IPS-NIHi11 (cell line): ENCODE results near the gene MTA3.
A peak's percentile ranks its signal among the peaks of the same experiment; 100 is the strongest.
"Not testable (repeated sequence)": the region's sequence is repeated elsewhere in the genome, so short reads cannot be mapped to it uniquely, and the experiment has no call there.

Experiments used
- DNase-seq: peaks from one replicate; pipeline ENCODE4 v3.0.0; 2012; ENCODE audit warnings: mixed read lengths, low spot score

The MTA3 gene

GRCh38 chr2:42568401-42569115, at the start of gene MTA3:
MTA3 (plus strand) TSS chr2:42568632; CDS start chr2:42568746, 114 bp downstream.
- DNase-seq = peak; percentile 89

- no peak for DNase-seq
These were observed 48.8 kb upstream of the MTA3 start for GRCh38 chr2:42519624-42520023.

DNA sequence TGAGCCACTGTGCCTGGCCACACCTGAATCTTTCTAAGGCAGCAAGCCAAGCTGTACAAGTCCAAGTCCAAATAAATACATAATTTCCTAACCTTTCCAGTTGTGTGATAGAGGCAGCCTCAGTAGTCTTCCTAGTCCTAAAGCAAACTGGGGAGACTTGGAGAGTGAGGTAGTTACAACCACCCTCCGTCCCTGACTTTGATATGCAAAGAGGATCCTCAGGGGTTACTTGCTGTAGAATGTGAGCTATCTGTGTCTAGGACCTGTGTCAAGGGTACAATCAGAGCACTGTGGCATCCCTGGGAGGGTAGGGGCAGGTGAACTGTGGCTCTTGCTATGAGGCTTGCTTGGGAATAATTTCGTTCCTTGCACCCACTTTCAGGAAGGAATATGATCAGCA, 46.4 kb upstream of the MTA3 start:
- DNase-seq = no peak

- peak; percentile 29 for DNase-seq
These were observed 45.1 kb upstream of the MTA3 start for GRCh38 chr2:42523341-42523740.

DNA sequence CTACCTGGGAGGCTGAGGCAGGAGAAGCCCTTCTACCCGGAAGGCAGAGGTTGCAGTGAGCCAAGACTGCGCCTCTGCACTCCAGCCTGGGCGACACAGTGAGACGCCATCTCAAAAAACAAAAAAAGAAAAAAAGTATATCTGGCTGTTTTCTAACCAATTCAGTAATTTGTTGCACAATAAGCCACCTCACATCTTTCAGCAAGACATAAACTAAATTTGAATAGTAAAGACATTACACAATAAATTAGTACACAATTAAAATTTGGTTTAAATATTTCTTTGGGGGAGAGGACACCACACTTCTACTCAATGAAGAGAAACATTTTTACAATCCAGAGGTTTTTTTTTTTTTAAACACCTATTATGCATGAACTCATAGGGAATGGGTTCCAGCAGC, 36.0 kb upstream of the MTA3 start:
- DNase-seq = no peak

DNA sequence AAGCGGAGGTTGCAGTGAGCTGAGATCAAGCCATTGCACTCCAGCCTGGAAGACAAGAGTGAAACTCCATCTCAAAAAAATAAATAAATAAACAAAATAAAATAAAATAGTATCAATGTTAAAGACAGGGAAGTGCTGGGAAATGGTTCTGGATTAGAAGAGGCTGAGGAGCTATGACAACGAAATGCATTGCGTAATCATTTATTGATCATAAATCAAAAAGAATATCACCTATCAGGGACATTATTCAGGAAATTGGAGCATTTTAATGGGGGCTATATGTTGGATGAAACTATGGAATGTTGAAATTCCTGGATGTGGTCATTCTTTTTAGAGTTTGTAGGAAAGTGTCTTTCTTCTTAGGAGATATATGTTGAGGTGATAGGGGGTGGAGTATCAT, 30.9 kb upstream of the MTA3 start:
- DNase-seq = no peak

- DNase-seq = no peak
These were observed 25.6 kb upstream of the MTA3 start for GRCh38 chr2:42542871-42543270.

GRCh38 chr2:42545023-42545721, 23.3 kb upstream of the MTA3 start:
- no peak for DNase-seq

DNA sequence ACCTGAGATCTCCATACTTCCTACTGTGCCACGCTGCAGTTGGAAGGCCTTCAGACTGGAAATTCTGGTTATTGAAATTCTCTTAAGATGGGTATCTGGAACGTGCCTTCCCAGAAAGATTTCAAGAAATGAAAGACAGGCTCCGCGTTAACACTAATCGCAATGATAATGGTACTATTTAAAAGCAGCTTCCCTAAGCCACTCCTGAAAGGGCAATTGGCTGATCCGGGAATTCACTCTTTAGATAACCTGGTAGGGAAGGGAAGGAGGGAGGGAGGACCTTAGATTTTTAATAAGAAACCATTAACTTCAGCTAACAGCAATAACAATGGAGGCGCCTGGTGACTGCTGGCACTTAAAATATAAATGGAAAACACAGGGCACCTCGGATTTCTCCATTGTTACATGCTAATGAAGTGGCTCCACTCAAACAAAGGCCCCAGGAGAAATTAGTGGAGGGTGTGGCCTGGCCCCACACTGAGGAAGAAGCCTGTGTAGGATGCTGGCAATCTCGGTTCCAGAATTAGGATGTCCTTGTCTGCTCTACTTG, 22.5 kb upstream of the MTA3 start:
- DNase-seq = peak; percentile 69

GRCh38 chr2:42547014-42547413, 21.4 kb upstream of the MTA3 start:
- DNase-seq = no peak

- DNase-seq = no peak
These were observed 20.8 kb upstream of the MTA3 start for GRCh38 chr2:42547446-42548295.

- DNase-seq = no peak
These were observed 17.6 kb upstream of the MTA3 start for GRCh38 chr2:42550870-42551269.

DNA sequence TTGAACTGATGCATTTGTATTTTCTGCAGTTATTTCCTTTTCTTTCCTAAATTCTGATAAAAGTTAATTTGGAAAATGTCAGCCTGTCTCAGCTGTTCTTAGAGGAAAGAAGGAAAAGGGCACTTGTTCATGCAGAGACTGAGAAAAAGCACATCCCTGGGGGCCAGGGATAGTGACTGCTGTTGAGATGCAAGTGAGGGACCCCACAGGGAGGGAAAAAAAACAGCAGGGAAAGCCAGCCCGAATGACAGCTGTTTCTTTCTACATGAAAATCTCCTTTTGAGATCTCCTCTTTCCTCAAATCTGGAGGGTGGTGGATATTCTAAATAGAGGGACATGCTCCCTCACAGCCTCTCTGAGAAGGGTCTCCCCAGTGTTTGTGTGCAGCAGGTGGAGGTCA, 14.0 kb upstream of the MTA3 start:
- peak; percentile 31 for DNase-seq

- DNase-seq = no peak
These were observed 12.0 kb upstream of the MTA3 start for GRCh38 chr2:42556315-42556890.

DNA sequence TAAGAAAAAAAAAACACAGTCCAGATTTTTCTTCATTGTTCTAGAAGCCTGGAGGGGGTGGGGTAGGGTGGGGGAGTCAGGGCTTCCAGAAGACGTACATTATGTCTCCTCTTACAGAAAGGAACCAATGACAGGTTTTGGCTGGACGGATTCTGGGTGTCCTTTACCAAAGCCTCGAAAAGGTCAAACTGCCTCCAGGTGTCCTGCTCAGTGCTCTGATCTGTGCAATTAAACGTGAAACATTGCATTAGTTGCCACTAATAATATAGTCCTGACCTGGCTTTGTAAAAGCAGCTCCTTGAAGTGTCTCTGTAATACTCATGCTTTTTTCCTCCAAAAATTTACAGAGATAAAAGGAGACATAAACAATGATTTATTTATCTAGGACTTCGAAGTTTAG, 11.1 kb upstream of the MTA3 start:
- no peak for DNase-seq

DNA sequence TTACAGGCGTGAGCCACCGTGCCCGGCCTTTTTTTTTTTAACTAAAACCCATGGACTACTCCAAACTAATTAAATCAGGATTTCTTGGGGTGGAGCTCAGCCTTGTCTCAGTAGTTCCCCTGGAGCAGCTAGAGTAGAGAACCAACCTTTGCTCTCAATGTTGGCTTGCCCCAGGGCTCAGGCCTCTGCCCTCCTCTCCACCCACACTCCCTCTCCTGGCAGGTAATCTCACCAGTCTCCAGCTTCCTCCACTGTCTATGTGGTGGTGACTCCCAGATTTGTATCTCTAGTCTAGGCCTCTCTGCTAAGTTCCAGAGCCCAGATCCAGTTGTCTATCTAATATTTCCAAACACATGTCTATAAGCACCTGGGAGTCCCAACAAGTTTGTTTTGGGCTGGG, 9.6 kb upstream of the MTA3 start:
- DNase-seq = no peak

- not testable (repeated sequence) for DNase-seq
These were observed 8.3 kb upstream of the MTA3 start for GRCh38 chr2:42560133-42560532.

GRCh38 chr2:42560899-42561298, 7.5 kb upstream of the MTA3 start:
- no peak for DNase-seq

DNA sequence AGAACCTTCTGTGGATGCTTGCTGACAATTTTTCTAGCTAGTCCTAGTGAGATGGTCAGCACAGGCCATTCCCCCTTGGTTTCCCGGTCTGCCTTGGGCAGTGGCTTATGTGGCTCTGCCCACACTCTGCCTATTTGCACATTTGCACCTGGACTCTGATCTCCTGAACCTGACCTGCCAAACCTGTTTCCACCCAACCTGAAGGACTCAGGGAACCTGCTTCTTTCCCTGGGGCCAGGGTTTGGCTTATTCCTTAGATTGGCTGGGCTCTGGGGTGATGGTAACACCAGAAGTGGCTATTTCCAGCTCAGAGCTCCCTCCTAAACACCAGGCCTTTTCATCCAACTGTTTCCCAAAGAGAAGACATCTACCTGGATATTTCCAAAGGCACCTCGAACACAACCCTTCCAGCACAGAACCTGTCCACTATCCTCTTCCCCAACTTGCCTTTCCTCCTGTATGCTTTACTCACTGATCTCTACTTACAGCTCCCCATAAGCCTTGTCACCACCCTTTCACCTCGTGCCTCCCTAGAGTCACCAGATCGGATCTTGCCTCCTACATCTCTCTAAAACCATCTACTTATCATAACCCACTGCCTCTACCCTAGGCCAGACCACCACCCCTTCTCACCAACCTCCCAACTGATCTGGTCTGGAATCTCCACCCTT, 5.8 kb upstream of the MTA3 start:
- peak; percentile 36 for DNase-seq

- DNase-seq = no peak
These were observed 2.4 kb upstream of the MTA3 start for GRCh38 chr2:42566025-42566424.

GRCh38 chr2:42566837-42567321, 1.6 kb upstream of the MTA3 start:
- DNase-seq = no peak
